Kidney tubule cell (primary cell): ENCODE data around the gene ABCG1.
A peak's percentile ranks its signal among the peaks of the same experiment; 100 is the strongest.

ENCODE experiments used
- DNase-seq: peaks from one replicate; pipeline ENCODE4 v3.0.0-alpha.2; 2018; ENCODE audit warnings: low spot score

Gene ABCG1

DNA sequence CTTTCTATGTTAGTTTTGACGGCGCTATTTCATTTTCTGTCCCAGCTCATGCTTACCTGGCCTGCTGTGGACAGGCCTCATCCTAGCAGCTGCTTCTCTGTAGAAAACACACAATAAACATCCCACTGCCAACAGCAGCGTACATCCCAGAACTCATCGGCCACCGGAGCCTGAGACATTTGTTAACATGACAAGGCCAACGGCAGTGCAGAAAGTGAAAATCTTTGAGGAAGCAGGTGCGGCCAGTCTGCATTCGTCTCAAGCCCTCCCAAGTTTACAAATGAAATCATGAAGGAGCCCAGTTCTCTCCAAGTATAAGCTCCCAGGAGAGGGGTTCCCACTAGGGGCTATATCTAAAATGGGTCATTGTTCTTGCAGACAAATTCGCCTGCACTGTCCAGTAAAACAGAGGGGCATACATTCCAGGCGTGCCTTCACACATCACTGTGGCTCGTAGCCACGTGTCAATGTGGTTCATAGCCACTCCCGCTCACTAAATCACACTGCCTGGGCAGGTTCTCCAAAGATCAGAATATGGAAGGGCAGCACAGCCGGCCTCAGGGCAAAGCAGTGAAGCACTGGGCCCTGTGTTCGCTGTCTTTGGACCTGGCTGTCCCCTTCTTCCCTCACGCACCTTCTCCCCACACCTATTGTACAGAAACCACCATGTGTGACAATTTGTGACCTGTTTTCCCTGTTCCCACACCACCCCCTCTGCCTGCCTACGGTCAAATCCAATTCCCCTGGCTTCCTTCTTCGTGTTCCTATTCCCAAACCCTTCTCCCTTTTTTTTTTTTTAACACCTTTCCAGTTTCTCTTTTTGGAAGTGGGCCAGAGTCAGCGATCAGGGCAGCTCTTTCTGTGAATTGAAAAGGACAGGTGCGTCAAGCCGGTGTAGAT is 27.0 kb upstream of the ABCG1 start:
- DNase-seq, result no peak

GRCh38 chr21:42193131-42193671 is 25.7 kb upstream of the ABCG1 start:
- DNase-seq, result no peak

DNA sequence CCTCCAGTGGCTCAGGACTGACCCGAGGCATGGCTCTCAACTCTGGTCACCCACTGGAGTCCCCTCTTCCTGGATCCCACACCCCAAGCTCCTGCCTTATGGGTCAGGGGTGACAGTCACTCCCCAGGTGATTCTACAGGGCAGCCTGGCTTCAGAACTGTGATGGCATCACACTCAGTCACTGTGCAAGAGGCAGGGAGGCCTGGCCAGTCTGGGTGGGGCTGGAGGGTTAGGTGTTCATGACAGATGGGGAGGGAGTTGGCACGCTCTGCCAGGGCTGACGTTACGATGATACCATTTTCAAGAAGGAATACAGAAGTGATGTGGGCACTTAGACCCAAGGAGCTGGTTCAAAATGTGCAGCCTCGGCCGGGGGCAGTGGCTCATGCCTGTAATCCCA is 25.2 kb upstream of the ABCG1 start:
- DNase-seq, result no peak

DNA sequence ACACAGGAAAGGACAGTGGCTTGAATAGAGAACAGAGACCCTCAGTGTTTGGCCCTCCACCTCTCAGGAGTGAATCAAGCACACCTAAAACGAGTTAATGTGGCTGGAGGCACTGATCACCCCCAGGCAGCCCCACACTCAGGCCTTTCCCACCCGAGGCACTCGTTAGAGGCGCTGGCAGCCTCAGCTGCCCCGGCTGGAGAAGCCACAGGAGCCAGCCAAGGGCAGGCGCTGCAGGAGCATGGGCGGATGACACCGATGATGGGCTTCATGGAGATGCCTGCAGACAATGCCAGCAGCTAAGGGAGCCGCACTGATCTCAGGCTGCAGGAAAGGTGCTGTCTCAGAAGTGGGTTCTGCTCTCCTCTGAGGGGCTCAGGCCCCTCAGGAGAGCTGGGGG is 24.1 kb upstream of the ABCG1 start:
- DNase-seq, result no peak

DNA sequence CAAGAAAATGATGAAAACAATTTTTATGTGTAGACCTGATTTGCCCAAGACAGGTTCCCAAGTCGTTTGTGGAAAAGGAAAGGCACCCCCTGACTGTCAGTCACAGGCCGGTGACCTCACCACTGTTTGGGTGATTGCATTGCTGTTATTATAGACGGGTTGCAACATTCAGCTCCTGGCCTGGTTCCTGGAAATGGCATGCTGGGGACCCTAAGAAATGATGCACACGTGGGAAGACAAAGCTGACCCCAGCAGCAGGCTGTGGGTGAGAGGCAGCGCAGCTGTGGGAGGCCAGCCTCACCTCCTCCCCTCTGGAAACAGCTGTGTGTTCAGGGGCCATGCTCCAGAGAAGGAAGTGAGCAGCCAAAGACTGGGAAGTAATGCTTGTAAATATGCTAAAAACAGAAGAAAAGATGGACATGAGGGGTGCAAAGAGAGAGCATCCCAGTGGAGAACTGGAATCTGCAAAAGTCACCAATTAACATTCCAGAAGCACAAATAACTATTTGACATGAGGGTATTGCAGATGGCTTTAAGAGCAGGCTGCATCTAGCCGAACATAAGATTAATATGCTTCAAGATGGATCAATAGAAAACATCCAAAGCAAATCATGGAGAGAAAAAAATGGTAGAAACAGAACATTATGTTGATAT is 23.4 kb upstream of the ABCG1 start:
- DNase-seq, result no peak

DNA sequence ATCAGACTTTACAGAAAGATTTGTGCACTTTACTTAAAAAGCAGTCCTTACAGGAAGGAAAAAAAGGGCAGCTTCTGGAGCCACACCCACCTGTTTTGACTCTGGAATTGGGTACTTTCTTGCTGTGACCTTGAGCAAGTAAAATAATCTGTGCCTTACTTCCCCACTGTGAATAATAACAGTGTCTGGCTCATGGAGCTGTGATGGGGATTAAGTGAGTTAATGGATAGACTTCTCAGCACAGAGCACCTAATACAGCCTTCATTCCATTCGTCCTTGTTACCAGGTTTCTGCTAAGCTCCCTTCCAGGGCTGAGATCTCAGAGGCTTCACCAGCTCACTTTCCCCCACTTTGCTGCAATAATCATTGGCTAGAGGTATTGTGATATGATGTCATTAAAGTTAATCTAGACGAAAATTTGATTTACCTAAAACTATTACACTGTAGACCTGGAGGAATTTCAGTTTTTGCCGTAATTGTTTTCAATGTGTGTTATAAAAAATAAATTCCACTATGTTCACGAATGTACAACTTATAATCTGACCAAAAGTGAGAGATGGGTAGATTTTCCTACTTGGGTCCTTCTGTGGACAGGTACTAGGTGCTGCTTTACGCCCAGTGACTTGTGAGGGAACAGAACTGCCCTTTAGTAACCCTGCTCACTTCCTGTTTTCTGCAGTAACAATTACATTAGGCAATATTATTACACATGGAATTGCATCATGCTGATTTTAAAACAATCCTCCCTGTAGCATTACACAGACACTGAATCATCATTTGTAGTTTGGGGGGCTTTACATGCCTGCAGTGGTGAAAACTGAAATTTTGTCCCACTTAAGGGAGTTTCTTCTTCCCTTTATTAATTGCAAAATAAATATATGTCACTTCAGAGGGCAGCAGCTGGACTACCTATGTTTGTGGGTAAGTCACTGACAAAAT is 19.7 kb upstream of the ABCG1 start:
- DNase-seq, result peak; percentile 24

DNA sequence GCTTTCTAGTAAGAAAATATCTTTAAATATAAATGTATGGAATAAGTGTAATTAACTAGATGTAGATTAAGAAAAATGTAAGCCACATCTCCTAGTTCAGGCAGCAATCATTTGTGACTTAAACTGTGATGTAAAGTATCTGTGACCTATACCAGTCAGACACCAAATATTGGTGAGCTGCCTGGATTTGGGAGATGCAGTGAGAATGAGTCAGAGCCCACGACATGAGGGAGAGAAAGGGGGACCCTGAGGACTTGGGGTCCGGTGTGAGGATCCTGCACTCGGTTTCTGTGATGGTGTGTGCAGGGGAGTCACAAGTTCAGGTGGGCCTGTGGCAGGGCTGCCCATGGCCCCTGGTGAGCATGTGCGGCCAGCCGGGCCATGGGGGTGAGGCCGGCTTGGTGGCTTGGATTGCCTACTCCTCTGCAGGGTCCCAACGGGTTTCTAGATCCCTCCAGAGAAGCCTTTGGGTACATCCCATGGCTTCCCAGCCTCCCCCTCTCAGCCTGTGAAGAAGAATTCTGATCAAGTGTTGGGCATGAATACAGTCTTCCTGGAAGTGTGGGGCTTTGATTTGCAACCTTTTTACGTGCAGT is 19.0 kb upstream of the ABCG1 start:
- no peak for DNase-seq

- no peak for DNase-seq
Measured at GRCh38 chr21:42200906-42201614, 17.9 kb upstream of the ABCG1 start.

- no peak for DNase-seq
Measured at GRCh38 chr21:42201615-42202161, 17.3 kb upstream of the ABCG1 start.

GRCh38 chr21:42202321-42202720 is 16.6 kb upstream of the ABCG1 start:
- DNase-seq, result no peak

DNA sequence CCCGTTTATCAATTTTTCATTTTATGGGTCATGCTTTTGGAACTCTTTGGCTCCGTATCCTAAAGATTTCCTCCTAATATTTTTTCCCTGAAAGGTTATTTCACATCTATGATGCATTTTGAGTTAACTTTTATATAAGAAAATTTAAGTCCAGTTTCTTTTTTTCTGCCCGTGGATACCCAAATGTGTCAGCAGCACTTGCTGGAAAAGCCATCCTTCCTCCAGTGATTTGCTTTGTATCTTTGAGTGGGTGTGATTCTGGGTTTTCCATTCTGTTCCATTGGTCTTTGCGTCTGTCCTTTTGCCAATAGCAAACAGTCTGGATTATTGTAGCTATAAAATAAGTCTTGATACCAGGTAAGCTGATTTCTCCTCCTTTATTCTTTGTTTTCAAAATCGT is 15.6 kb upstream of the ABCG1 start:
- DNase-seq, result no peak

GRCh38 chr21:42203936-42204335 is 15.0 kb upstream of the ABCG1 start:
- no peak for DNase-seq

- no peak for DNase-seq
Measured at GRCh38 chr21:42207426-42207825, 11.5 kb upstream of the ABCG1 start.

- DNase-seq, result no peak
Measured at GRCh38 chr21:42208036-42208435, 10.9 kb upstream of the ABCG1 start.

DNA sequence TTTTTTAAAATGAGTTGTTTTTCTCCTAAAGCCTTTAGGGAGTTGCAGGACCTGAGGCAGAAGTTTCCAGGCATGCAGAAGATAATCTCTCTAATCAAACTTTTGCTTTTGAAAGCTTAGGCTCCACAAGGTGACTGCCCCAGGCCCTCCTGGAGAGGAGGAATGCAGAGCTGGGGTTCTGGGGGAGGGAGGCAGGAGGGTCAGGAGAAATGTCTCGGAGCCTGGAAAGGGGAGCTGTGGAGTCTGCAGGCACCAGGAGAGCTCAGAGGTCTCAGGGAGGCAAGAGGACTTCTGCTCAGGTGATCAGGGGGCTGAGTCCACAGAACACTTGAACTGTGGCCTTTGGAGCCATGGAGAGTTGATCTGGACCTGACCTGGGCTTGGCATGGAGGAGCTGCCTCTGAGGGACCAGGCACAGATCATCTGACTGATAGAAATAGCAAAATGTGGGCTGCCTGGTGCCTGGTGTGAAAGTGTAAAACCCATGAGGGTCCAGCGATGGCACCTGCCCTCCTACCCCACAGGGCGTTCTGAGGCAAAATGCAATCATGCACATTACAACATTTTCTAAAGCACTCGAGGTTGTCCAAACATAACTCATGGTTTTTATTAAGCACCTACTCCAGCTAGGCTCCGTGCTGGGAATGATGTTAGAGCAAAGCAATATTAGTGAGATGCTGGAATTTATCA is 10.0 kb upstream of the ABCG1 start:
- DNase-seq, result no peak

- DNase-seq, result no peak
Measured at GRCh38 chr21:42209801-42210479, 9.0 kb upstream of the ABCG1 start.

DNA sequence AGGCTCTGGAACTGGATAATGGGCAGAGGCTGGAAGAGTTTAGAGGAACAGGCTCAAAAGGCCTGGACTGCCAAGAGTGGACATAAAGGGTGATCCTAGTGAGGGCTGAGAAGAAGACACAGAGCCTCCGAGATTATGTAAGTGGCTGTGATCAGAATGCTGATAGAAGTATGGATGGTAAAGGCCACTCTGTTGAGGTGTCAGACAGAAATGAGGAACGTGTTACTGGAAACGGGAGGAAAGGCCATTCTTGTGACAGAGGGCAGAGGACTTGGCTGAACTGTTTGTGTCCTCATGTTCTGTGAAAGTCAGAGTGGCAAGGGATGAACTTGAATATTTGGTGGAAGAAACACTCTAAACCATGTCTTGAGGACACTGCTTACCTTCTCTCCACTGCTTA is 6.7 kb upstream of the ABCG1 start:
- DNase-seq, result no peak

DNA sequence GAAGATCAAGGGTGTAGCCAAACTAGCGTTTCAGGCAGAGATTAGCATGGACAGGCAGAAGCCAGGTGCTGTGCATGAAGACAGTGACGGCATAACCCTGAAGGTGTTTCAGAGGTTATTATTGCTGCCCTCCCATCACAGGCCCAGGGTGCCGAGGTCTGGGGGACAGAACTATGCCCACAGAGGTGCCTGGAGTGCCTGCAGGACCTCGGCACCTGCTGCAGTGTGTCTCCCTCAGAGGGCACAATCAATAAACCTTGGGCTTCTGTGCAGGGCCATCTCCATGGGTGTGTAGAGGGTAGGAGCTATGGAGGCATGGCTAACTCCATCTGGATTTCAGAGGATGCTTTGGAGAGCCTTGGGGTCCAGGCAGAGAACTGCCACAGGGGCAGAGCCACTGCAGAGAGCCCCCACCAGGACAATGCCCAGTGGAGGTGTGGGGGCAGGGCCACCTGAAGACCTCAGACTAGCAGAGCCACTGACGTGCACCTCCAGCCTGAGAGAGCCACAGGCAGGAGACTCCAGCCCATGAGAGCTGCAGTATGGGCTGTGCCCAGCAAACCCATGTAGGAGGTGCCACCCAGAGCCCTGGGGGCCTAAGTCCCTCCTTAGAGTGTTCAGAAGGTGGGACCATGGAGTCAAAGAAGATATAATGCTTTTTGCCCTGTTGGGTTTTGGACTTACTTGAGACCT is 5.7 kb upstream of the ABCG1 start:
- DNase-seq, result no peak
